GM12865 (cell line): ENCODE data around the gene OLFML2B.

Experiments
- DNase-seq: peaks from one replicate; pipeline ENCODE4 v3.0.0; 2010; ENCODE audit warnings: low read depth
- H3K4me3 ChIP-seq: 2 replicates; pipeline ENCODE4 v1.5.1; 2011; ENCODE audit warnings: mild to moderate bottlenecking, low read depth, low read length, control low read depth
- CTCF ChIP-seq: IDR thresholded peaks from 2 replicates; pipeline ENCODE4 v1.5.1; 2011; ENCODE audit warnings: low read length, control low read depth, low read depth, inconsistent platforms; ENCODE audit not compliant: insufficient read depth; ENCODE audit errors: missing control alignments

The OLFML2B gene

DNA sequence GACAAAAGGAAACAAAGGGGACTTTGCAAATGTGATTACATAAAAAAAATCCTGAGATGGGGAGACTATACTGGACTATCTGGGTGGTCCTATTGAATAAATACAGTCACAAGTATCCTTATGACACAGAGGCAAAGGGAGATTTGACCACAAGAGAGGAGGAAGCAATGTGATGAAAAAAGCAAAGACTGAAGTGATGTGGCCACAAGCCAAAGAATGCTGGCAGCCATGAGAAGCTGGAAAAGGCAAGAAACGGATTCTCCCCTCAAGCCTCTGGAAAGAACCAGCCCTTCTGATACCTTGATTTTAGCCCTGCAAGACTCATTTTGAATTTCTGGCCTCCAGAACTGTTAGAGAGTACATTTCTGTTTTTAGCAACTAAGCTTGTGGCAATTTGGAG is 36.4 kb downstream of the OLFML2B start:
- no peak for TF ChIP-seq CTCF
- H3K4me3 ChIP-seq: no peak overlapping the region
- DNase-seq: no peak

GRCh38 chr1:161986328-161986727 is 37.3 kb downstream of the OLFML2B start:
- no peak for TF ChIP-seq CTCF
- no peak overlapping the region for H3K4me3 ChIP-seq
- no peak for DNase-seq

DNA sequence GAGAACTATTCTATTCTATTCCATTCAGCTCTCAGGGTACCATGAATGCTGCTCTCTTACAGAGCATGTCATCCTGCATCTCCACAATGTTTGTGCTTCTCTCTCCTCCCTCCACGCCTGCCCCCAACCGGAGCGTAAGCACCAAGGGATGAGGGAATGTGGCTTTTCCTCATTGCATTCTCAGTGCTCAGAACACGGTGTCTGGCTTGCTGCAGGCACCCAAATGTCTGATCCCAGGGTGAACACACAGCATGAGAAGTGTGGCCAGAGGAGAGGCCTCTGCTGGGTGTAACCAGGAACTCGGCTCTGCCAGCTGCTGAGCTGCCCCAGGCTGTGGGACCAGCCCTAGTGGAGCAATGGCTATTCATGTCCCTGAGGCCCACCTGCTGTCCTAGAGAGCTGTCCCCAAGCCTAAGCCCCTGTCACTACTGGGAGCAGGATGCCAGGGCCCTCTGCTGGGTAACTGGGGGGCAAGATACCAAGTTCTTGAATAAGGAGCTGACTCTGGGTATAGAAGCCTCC is 38.3 kb downstream of the OLFML2B start:
- no peak overlapping the region for H3K4me3 ChIP-seq
- TF ChIP-seq CTCF: no peak
- DNase-seq: no peak

GRCh38 chr1:161983725-161984124 is 39.9 kb downstream of the OLFML2B start:
- no peak for TF ChIP-seq CTCF
- H3K4me3 ChIP-seq: no peak overlapping the region
- no peak for DNase-seq

- DNase-seq: no peak
- no peak for TF ChIP-seq CTCF
- H3K4me3 ChIP-seq: no peak overlapping the region
These were observed 40.8 kb downstream of the OLFML2B start for GRCh38 chr1:161982917-161983316.

GRCh38 chr1:161982507-161982895 is 41.2 kb downstream of the OLFML2B start:
- no peak overlapping the region for H3K4me3 ChIP-seq

More at GRCh38 chr1:161982507-161982895, 41.2 kb downstream of the OLFML2B start:
- no peak for TF ChIP-seq CTCF
- DNase-seq: no peak
